Breast epithelium (tissue), 3 donors: ENCODE measurements around the gene GRWD1.

Experiments used
- POLR2A ChIP-seq: fragments of 450-650 bp; IDR thresholded peaks from one replicate; pipeline ENCODE4 v1.6.1; 2016; ENCODE audit warnings: antibody characterized with exemption, mild to moderate bottlenecking, moderate library complexity
- POLR2AphosphoS5 ChIP-seq, 3 donors: sonication (generic); formaldehyde crosslinking; IDR thresholded peaks; one replicate each; pipeline ENCODE4 v1.6.1; 2017; ENCODE audit warnings: antibody characterized with exemption in 3 of 3
- TF ChIP-seq, protein P1 (sequence below), 3 donors: fragments of 450-650 bp; IDR thresholded peaks; one replicate each; pipeline ENCODE4 v1.5.1; 2016 to 2017; ENCODE audit warnings: antibody characterized with exemption in 3 of 3, mild to moderate bottlenecking in 3 of 3, moderate library complexity in 3 of 3

DNA sequence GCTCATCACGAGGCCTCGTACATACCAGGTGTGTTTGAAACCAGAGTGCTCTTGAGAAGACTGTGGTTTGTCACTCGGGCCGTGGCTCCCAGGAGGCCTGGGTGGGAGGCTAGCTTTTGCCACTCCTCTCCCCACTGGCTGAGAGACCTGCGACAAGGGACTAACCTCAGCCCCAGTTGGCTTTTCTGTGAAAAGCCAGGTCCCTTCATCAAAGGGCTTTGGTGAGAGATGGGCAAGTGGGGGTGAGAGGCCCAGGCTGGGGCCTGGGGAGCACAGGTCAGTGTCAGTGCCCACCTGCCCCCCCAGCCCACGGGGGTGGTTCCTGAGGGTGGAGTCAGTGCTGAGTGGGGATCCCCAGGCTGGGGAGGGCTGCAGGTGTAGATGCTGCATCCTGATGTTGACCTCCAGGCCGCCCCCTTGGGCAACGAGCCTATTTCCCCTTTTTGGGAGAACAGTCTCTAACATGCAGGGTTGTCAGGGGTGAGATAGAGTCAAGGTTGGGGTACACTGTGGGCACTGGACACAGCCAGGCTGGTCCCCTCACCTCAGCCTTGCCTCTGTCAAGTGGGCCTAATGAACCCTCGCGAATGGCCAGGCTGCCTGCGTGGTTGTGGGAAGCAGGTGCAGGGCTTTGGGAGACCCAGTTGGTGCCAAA is 10.3 kb downstream of the GRWD1 start:
- TF ChIP-seq POLR2AphosphoS5 (IDR thresholded peaks at IDR 0.05): no peak
- TF ChIP-seq, protein P1, sequence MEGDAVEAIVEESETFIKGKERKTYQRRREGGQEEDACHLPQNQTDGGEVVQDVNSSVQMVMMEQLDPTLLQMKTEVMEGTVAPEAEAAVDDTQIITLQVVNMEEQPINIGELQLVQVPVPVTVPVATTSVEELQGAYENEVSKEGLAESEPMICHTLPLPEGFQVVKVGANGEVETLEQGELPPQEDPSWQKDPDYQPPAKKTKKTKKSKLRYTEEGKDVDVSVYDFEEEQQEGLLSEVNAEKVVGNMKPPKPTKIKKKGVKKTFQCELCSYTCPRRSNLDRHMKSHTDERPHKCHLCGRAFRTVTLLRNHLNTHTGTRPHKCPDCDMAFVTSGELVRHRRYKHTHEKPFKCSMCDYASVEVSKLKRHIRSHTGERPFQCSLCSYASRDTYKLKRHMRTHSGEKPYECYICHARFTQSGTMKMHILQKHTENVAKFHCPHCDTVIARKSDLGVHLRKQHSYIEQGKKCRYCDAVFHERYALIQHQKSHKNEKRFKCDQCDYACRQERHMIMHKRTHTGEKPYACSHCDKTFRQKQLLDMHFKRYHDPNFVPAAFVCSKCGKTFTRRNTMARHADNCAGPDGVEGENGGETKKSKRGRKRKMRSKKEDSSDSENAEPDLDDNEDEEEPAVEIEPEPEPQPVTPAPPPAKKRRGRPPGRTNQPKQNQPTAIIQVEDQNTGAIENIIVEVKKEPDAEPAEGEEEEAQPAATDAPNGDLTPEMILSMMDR (IDR thresholded peaks at IDR 0.05): no peak
- TF ChIP-seq POLR2A: no peak
